Hindlimb muscle (tissue), 1 donor: ENCODE results near the gene UPK3B. TPM values are rescaled to one million over a fixed set of nuclear protein-coding genes. Genes with fewer than 3 reads are reported as not detected.
"Not testable (repeated sequence)": the region's sequence is repeated elsewhere in the genome, so short reads cannot be mapped to it uniquely, and the experiment has no call there.

Experiments
- DNase-seq: peaks from one replicate; pipeline ENCODE4 v3.0.0-alpha.2; 2013
- polyA plus RNA-seq: library from polyadenylated mRNA; unstranded; fragments of 120-200 nt; gene quantifications from one replicate; pipeline ENCODE4 v1.2.1, GENCODE V29; 2013; ENCODE audit not compliant: insufficient read length

The UPK3B gene
- 0.26 TPM for polyA plus RNA-seq

DNA sequence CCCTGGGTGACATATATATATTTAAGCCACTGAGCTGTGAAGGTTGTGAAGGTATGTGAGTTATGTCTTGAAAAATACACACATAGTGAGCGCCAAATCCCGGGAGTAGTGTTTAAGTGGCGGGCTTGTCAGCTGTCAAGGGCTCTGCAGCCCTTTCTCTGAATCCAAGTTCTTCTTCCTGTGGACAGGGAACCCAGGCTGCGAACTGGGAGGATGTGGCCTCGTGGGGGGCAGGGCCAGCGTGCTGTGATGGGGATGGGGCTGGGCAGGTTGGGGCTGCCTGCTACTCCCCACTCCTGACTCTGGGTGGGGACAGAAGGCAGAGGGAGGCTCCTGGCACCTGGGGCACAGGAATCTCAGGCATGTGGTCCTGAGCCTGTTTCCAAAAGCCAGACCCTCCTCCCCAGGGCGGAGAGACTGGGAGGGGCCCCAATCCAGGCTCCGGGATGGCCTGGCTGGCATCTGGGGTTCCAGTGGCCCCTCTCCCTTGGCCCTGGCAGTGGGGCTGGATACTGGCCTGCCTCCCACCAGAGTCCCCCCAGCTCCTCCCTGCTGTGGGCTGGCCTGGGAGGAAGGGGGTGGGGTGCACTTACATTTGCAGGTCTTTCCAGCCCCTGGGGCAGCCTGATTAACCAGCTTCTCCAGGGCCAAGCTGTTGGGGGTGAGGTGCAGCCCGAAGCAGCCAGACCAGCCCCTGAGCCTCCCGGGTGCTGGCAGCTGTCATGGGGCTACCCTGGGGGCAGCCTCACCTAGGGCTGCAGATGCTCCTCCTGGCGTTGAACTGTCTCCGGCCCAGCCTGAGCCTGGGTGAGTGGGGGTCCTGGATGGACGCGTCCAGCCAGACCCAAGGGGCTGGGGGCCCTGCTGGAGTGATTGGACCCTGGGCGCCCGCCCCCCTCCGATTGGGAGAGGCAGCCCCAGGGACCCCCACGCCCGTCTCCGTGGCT lies at the start of gene UPK3B:
UPK3B (plus strand) TSS at position 622 of the 947 bp plus-strand sequence; CDS start at position 723, 101 bp downstream.
- no peak for DNase-seq

DNA sequence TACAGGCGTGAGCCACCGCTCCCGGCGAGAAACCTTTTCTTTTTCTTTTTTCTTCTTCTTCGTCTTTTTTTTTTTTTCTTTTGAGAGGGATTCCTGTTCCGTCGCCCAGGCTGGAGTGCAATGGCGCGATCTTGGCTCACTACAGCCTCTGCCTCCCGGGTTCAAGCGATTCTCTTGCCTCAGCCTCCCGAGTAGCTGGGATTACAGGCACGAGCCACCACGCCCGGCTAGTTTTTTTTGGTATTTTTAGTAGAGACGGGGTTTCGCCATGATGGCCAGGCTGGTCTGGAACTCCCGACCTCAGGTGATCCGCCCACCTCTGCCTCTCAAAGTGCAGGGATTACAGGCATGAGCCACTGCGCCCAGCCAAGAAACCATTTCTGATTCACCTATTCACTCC lies 49.6 kb upstream of the UPK3B start:
- DNase-seq = not testable (repeated sequence)

DNA sequence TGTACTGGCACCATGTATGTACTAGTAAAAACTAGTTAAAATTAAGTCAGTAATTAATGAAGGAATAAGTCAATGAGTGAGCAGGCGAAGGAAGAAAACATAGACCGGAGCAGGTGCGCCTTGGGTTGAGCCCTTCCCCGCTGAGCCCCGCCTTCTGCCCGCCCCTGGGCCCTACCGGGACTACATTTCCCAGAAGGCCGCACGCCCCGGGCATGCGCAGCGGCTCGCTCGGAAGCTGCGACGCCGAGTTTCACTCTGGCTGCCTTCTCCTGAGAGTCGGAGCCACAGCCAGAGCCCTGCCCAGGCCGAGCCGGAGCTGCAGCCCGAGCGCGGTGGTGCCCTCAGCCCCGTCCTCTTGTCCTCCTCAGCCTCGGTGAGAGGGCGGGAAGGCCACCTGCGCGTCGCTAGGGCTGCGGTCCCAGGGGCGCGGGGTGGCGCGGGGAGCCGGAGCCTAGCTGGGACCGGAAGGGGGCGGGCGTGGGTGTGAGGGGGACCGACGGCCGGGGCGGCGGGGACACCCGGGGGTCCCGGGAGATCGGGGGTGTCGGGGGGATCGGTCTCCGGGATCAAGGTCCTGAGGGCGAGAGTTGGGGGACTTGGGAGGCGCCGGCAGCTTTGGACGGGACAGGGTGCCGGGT lies 48.8 kb upstream of the UPK3B start, which contains the start of gene DTX2:
DTX2 (plus strand) TSS at position 246 of the 638 bp plus-strand sequence. CDS start 18,801 bp downstream, outside the sequence.
- DNase-seq = not testable (repeated sequence)

DNA sequence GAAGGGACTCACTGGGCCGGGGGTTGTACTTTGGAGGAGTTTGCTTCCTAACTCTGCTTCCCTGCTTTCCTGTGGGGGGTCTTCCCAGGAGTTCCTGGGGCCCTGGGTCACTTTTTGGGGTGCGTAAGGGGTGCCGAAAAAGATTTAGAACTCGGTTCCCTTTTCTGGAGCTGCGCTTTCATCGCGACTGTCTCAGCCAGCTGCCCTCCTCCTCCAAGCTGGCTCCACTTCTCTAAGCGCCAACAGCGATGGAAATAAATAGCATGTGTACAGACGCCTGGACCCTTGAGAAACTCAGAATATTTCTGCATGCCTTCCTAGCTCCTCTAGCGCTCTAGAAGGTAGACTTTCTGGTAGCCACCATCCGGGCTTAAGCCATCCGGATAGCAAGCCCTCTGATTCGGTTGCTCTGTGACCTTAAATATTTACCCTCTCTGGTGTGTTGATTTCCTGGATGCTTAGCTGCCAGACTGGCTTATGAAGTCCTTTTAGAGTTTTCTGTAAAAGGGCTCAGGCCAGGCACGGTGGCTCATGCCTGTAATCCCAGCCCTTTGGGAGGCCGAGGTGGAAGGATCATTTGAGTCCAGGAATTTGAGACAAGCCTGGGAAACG lies 48.0 kb upstream of the UPK3B start:
- not testable (repeated sequence) for DNase-seq

DNA sequence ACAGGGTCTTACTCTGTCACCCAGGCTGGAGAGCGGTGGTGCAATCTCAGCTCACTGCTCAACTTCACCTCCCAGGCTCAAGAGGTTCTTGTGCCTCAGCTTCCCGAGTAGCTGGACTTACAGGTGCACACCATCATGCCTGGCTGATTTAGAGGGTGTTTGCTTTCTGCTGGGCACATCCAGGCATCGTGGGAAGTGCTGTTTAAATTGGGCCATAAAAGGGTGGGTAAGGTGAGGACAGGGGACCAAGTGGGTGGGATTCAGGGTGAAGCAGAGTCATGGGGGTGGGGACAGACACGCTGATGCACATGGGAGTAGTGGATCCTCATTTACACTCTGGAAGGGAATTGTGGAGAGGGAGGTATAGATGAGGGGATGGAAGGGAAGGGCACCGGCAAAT lies 45.4 kb upstream of the UPK3B start:
- not testable (repeated sequence) for DNase-seq

DNA sequence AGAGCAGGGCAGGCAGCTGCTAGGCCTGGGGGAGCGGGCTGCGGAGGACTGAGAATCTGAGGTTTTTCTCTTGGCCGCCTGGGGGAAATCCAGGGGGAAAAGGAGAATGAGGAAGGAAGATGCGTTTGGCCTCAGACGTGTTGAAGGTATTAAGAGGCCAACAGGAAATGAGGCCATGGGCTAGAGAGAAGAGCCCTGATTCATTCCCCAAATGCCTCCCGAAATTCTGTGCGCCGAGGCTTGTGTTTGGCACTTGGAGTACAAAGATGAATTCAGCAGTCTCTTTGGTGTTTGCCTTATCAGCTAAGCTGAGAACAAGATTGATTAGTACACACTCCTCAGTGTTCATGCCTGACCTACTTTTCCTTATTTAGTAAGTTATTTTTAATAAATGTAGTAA lies 44.4 kb upstream of the UPK3B start:
- DNase-seq = not testable (repeated sequence)

DNA sequence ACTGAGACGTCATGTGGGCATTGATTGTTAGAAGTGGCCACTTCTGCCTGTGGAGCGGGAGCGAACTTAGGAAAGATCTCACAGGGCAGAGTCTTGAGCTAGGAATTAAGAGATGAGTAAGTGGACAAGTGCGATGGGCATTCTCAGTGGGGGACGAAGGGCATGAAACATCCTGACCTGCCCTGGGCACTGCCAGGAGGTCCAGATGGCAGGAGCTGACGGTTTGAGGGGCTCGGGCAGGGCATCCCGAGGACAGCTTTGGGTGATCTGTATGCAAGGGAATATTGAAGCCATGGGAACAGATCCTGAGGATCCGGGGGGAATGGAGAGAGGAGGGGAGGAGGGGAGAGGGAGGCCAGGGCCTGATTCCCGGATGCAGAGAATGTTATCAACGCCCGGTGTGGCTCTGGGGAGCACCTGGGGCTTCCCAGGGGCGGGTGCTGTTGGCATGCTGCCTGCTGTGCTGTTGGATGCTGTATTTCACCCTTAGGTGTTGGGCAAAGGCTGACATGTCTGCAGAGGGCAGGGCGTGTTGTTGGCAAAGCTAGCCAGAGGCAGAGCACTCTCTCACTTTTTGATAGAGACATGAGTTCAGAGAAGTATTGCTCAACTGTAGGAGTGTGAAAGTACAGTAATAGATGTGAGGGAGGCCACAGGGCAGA lies 42.5 kb upstream of the UPK3B start:
- not testable (repeated sequence) for DNase-seq

DNA sequence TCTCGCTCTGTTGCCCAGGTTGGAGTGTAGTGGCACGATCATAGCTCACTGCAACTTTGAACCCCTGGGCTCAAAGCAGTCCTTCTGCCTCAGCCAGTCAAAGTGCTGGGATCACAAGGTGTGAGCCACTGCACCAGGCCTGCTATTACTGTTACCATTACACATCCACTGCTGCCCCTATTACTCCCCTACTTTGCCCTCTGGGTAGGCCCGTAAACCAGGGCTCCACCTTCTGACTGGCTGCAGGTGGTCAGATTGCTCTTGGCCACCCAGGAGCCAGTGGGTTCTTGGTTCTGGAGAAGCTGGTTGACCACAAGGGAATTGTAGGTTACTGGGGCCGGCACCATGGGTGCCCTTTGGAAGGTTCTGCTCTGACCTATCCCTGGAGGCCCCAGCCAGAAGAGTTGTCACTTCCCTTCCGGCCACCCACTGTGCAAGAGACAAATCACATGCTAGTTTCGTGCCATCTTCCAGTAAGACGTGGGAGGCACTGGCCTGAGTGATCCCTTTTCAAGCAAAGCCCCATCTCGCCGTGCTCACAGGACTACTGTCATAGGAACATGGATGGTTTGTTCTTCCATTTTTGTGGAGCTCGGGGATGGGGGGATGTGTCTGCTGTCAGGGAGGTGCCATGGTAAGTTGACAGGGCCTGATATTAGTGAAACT lies 38.7 kb upstream of the UPK3B start:
- DNase-seq = not testable (repeated sequence)

DNA sequence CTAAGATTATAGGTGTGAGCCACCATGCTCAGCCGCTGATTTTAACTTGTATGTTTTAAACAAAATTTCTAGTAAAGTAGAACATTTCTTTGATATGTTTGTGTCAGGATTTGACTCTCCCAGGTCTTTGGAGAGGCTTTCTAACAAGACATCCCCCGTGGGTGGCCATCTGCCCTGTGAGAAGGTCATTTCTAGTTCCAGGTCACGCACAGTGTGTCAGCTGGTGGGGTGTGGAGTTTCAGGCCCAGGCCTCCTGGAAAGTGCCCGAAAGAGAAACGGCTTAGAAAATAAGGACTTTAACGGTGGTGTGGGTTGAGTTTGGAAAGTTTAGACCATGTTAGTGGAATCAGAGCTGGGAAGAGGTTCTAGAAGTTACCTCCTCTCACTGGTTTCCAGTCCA lies 37.3 kb upstream of the UPK3B start:
- not testable (repeated sequence) for DNase-seq

DNA sequence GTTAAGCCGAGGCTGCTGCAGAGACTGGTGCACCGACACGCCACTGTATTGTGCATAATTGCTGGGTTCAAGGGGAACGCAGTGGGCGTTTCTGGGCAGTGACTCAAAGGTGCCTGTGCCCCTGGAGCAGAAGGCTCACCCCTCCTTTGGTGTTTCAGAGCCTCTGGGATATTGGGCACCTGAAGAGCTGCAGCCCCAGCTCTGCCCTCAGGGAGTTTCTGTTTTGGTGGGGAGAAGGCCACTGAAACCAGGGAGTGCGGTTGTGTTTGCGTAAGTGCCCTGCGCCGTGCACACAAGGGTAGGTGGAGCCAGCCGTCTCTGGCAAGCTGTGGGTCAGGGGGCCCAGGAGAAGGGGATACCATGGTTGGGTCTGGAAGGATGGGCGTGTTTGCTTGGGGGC lies 34.1 kb upstream of the UPK3B start:
- DNase-seq = not testable (repeated sequence)

DNA sequence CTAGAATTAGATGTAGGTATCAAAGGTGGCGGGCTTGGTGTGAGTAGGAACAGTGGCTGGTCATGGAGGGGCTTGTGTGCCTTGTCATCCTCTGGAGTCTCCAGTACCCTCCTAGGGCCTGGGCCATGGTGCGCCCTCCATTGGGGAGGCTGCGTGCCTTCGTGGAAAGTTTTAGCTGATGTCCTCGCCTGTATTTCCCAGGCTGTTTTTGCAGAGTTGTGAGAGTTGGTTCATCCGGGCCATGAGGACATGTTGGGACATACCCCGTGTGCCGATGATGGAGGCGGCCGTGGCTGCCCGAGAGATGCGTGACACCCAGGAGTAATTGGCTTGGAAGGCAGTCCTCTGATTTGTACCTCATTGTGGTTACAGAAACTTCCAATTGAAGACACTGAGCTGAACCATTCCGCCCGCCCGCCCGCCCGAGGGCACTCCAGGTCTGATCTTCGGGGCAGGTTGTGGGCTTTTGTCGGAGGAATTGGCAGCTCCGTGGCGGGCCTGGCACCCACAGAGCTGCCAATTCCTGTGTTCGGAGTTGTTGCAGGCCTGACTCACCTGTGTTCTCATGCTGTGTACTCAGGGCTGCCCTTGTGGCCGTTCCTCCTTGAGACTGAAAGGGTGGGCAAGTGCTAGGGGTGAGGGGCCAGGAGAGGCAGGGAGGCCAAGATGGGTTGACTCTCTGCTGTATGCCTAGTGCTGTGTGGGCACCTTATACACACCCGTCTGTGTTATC lies 33.4 kb upstream of the UPK3B start:
- DNase-seq = not testable (repeated sequence)

DNA sequence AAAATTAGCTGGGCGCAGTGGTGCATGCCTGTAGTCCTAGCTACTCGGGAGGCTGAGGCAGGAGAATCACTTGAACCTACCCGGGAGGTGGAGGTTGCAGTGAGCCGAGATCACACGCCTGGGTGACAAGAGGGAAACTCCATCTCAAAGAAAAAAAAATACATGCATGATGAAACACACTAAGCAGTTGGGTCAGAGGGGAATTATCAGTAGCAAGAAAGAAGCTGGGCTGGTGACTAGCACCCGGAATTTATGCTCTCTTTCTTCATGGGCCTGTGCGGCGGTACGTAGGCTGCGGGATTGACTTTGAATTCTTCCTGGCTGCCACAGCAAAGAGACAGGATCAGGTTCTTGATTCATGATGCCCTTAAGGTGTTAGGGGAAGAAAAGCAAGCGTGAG lies 30.7 kb upstream of the UPK3B start:
- DNase-seq = not testable (repeated sequence)

DNA sequence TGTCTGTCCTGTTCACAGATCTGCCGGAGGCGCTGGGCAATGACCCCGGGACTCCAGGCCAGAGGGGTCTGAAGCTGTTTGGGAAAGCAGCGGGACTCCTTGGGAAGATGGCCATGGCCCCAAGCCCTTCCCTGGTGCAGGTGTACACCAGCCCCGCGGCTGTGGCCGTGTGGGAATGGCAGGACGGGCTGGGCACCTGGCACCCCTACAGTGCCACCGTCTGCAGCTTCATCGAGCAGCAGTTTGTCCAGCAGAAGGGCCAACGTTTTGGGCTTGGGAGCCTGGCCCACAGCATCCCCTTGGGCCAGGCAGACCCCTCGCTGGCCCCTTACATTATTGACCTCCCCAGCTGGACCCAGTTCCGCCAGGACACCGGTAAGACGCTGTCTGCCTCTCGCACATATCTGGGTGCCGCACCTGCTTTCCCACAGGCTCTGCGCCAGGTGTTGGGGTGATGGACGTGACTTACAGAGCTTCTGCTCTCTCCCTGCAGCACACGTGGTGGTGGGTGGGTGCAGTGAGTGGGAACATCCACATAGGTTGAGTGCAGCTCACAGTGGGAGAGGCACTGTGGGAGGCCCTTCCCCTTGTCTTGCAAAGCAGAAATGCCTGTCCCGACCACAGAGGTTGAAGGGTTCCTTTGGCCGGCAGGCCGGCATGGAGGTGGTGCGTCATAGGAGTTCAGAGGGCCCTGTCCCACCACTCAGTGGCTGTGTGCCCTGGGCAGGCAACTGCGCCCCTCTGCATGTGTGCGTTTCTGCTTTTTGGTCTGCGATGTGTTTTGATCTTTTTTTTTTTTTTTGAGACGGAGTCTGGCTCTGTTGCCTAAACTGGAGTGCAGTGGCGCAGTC lies 29.7 kb upstream of the UPK3B start:
- DNase-seq = not testable (repeated sequence)

DNA sequence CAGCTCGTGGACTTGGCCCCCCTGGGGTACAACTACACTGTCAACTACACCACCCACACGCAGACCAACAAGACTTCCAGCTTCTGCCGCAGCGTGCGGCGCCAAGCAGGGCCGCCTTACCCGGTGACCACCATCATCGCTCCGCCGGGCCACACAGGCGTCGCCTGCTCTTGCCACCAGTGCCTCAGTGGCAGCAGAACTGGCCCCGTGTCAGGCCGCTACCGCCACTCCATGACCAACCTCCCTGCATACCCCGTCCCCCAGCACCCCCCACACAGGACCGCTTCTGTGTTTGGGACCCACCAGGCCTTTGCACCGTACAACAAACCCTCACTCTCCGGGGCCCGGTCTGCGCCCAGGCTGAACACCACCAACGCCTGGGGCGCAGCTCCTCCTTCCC lies 27.7 kb upstream of the UPK3B start:
- not testable (repeated sequence) for DNase-seq

DNA sequence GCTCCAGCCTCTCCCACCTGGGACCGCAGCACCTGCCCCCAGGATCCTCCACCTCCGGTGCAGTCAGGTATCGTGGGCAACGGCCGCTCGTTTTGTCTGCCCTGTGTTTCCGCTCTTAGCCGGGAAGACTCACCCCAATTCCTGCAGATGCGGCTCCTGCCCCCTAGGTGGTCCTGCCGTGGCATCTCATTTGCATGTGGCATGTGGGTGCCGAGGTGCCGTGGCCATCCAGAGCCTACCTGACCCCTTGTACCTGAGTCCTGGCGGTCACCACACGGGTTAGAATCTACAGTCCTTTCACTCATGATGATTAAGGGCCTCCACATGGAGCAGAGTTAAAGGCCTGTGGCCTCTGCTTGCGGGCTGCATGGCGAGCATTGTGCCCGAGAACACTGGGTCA lies 27.3 kb upstream of the UPK3B start:
- not testable (repeated sequence) for DNase-seq

DNA sequence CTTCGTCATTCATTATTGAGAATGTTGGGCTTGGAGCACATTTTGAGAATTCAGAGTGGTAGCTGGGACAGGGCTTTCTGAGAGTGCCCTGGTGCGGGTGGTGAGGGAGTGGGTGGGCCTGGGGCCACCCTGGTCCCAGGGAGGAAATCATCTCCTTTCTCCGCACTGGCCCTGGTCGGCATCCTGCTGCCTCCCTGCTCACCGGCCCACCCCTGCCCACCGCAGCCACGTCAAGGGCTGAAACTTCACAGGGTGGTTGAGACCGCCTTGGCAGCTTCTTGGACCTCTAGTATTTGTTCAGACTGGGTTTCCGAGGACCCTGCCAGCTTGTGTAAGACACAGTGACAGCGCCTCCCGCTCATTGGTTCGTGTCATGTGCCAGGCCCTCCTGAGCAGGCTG lies 25.9 kb upstream of the UPK3B start:
- not testable (repeated sequence) for DNase-seq

DNA sequence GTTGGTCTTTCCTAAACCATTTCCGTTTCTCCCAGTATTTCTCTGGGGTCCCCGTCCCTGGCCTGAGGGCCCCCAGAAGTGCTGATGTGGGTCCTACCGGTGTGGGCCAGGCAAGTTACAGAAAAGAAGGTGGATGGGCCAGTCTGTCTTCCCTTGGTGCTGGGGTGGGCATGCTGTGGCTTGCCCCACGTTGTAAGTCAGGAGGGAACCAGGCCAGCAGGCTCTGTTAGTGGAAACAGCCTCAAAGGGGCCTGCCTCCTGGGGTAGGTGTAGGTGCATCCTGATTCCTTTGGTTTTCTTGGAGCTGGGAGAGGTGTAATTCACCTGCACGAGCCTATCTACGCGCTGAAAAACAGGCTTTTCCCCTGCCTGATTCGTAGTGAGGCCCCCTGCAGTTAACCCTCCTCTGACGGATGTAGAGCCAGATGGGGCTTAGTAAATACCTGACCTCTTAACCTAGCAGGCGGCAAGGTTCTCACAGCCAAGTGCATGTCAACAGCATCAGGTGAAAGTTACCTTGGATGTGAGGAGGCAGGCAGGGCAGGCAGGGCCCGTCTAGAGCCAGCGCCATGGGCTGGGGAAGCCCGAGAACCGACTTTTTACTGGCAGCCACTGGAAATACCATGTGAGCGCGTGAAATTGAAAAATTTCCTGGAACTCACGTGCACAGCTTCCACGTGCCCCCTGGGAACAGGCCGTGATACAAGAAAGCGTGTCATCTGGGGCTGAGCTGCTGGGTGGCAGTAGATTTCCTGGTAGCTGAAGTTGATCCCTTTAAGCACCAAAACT lies 24.3 kb upstream of the UPK3B start:
- not testable (repeated sequence) for DNase-seq

DNA sequence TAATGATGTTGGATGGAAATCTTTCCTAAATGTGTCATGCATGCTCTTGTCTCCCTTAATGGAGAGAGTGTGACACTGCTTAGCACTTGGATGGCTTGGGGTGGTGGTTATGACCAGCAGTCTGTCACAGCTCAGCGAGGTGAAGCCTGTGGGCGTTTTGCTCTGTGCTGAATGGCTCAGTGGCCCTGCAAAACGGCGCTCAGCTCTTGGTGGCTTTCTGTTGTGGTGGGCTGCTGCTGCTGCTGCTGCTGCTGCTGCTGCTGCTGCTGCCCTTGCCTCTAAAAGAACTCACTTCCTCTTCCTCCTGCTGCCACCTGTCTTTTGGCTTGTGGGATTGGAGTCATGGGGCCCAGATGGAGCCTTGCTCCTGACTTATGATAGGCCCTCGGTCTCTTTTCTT lies 23.7 kb upstream of the UPK3B start:
- DNase-seq = not testable (repeated sequence)

DNA sequence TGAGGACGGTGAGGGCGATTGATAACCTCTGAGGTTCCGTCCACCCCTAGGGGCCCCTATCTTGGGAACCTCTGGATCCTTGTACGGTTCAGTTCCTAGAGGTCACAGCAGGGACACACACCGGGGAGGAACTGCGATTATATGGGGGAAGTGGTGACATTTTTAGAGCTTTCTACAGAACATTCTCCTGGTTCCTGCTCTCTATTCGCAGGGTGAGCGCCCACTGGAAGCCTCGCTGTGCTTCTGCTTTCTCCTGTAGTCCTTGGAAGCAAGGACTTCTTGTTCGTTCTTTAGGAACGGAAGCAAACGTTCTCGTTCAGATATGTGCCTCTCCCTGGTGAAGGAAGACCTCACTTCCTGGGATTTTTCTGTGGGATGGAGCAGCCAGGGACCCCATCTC lies 22.4 kb upstream of the UPK3B start:
- DNase-seq = not testable (repeated sequence)
